GM18526 (cell line): ENCODE measurements around the gene TRPC1.

ENCODE experiments used
- POLR2A ChIP-seq: IDR thresholded peaks from 3 replicates; pipeline ENCODE4 v1.6.1; 2011; ENCODE audit not compliant: insufficient read length; ENCODE audit errors: extremely low read depth

Gene TRPC1

DNA sequence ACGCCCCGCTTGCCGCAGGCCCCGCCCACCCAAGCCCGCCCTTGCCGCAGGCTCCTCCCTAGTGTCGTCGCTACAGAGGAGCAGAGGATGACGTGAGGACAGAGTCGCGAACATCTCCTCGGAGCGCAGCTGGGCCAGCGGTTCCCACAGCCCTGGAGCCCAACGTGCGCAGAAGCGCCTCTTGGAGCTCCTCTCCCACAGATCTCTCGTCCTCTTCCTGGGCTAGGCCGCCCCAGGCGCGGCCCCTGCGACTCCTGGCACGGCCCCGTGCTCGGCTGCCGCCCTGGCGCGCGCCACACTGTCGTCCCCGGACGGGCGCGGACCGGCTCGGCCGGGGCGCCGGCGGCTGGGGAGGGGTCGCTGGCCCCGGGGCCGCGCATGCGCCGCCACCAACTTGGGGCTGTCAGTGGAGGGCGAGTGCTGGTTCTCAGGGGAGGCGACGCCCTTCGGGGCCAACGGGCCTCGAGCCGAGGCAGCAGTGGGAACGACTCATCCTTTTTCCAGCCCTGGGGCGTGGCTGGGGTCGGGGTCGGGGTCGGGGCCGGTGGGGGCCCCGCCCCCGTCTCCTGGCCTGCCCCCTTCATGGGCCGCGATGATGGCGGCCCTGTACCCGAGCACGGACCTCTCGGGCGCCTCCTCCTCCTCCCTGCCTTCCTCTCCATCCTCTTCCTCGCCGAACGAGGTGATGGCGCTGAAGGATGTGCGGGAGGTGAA, at the start of gene TRPC1:
Gene TRPC1 (plus strand): TSS at position 67 of the 714 bp plus-strand sequence. CDS start 526 bp downstream, at position 593.
- peak; percentile 46 for TF ChIP-seq POLR2A

GRCh38 chr3:142676151-142676550, 47.7 kb upstream of the TRPC1 start:
- TF ChIP-seq POLR2A = no peak

GRCh38 chr3:142680710-142681109, 43.1 kb upstream of the TRPC1 start:
- no peak for TF ChIP-seq POLR2A

DNA sequence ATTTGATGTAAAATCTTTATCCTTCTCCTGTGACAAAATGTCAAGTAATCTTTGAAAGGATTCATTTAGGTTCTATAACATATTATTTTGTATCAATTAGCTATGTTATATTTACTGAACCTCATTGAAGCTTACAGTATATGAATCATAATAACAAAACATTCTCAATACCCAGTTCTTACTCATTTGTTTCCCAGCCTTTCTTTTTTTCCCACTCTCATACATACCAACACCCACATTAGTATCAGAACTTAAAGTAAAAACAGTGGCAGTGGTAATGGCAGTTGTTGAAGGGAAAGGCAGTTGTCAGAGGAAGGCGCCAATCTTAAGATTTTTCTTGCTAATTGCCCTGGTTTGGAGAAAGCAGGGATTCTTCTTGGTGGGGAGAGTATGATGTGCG, 33.2 kb upstream of the TRPC1 start:
- TF ChIP-seq POLR2A = no peak

- TF ChIP-seq POLR2A = no peak
These were observed 32.3 kb upstream of the TRPC1 start for GRCh38 chr3:142691527-142691926.

DNA sequence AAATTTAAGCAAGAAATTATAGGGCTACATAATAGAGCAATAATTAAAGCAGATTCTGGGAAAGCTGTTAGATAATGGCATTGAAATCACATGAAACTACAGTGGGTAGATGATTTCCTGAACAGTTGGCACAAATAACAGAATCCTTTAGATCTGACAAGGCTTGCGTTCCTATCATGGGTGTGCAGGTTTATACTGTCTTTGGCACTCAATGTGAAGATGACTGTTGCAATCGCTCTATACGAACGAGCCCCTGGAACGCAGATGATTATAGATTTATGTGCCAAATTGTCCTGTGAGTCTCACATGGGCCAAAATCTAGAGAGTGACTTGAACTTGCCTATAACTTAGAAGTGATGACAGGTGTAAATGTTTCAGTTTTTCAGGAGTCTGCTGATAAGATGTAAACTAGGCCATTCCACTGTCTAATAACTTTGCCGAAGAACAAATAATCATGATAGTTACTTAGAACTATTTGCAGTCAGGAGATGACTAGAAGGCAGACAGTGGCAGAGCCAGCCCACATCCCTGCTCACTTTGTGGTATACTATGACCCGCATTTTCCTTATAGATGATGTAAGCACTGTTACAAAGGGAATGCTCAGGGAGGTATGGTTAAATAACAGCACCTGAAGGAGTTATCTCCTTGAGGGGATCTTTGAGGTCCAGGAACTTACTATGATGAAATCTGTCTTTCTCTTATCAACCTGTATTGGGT, 30.5 kb upstream of the TRPC1 start:
- no peak for TF ChIP-seq POLR2A

DNA sequence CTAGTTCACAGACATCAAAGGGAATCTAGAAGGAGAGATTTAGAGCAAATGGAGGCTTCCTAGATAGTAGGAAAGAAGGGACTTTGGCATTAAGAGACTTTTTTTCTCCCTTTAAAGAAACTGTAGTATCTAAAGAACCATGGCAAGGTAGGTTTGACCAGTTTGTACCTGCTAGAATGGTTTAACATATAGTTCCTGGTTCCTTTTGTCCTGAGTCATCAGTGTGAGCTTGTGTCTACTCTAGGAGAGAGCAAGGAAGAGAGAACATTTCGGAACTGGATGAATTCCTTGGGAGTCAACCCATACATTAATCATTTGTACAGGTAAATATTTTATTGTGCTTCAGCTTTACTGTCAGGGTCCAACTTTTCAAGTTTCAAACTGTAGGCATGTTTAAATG, 29.6 kb upstream of the TRPC1 start:
- no peak for TF ChIP-seq POLR2A

DNA sequence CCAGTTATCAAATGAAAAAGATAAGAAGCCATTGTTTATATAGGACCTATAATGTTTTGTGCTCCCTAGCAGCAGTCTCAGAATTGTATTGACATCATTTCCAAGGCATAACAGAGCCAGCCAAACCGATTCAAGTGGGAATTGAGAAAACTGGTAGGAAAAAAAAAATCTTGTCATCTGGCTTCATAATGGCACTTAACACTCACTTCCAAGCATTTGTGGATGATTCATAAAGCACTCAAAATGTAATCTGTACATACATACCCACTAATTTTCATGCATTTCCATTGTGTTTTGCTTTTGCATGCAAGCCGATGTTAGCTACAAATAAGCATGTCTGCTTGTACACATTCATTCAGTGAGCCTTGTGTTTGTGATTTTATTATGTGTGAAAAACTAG, 18.6 kb upstream of the TRPC1 start:
- no peak for TF ChIP-seq POLR2A

- TF ChIP-seq POLR2A = no peak
These were observed 17.3 kb upstream of the TRPC1 start for GRCh38 chr3:142706321-142707127.

- TF ChIP-seq POLR2A = no peak
These were observed 14.6 kb upstream of the TRPC1 start for GRCh38 chr3:142709207-142709606.

GRCh38 chr3:142716102-142716501, 7.7 kb upstream of the TRPC1 start:
- no peak for TF ChIP-seq POLR2A

GRCh38 chr3:142723665-142723967, 218 bp upstream of the TRPC1 start:
- no peak for TF ChIP-seq POLR2A

DNA sequence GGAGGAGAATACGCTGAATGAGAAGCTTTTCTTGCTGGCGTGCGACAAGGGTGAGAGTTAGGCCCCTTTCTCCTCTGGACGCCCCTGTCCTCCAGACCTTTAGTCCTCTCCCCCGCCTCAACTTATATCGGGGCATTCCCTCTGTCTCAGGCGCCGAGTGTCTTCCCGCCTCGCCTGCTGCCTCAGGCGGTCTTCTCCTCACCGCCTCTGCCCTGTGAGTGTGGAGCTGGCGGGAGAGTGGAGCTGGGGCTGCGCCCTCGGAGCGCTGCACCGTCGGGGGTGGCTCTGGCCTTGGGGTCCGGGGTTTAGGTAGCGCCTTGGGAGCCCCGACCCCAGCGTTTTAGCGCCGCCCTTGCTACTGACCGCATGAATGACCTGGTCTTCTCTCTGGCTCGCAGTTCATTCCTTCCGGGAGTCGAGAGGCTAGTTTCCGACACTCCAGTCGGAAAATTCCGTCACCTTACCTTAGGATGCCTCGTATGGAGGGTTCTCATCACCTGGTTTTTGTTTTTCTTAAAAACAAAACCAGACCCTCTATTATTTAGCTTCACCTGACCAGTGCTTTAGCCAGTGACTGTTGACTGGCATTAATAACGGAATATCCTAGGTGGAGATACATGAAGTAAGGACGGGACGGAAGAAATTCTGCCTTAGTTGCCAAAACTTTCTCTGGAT, 985 bp downstream of the TRPC1 start:
- TF ChIP-seq POLR2A = no peak

DNA sequence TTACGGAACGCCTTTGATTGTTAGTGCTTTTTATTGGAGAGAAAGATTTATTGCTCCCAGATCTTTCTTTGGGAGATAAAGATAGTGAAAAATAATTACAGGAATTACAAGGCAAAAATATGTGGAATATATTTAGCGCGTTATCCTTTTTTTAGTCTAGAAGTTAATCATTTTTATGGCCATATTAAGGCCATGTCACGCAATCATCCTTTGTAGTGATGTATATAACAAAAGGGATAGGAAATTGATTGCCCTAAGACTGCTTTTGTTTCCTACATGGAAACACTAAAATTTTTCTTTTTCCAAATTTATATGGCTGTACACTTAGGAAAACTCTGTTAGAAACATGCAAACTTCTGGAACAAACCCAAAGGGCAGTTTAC, 1.5 kb downstream of the TRPC1 start:
- TF ChIP-seq POLR2A = no peak

DNA sequence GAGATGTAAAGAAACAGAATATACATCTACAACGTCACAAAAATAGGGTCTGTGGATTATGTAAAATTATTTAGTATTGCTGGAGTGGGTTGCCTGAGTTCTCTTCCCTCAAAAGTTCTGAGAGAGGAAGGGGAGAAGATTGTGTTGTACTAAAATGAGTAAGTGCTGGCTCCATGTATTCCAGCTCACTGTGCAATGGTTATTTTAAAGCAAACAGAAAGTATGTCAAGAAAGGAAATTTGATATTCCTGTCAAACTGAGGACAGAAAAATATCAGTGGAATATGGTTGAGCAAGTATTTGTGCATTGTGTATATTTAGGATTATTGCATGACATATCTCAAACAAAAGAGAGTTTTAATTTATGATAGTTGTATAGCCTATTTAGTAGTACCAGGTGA, 2.2 kb downstream of the TRPC1 start:
- no peak for TF ChIP-seq POLR2A
